ENCODE measurements around the gene LRRC15. TPM values are rescaled to one million over a fixed set of nuclear protein-coding genes. Genes with fewer than 3 reads are reported as not detected.
A peak's percentile ranks its signal among the peaks of the same experiment; 100 is the strongest.

Gene LRRC15
- not detected for total RNA-seq
- not detected for total RNA-seq (2013)
- 0 to 0.13 (median 0) reads per million in 29 experiments for total RNA-seq

DNA sequence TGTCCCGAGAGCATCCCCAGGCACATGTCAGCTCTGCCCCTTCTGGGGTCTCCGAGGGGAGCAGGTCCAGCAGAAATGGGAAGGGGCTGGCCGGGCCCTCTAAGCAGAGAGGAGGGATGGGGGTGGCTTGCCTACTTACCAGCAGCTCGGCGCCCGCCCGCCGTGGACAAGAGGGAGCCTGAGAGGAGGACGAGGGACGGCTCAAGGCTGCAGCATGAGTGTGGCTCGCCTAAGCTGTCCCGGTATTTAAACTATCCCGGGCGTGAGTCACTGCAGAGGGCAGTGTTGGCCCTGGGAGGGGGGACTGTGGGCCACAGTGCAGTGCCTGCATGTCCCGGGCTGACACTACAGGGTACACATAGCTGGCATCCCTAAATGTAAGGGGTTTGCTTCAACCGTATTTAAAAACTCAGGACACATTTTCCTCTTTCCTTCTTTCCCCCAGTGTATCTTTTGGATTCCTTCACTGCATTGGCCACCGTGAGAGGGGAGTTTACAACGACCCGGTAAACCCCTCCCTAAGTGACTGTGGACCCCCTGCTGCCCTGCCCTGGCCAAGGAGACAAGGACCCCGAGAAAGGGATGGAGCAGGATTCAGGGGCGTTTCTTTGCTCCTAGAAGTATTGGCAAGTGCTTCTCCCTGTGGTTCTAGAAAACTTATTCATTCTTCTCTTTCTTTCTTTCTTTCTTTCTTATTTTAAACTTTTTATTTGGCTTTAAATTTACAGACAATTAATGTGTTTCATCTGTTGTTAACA, at the start of gene LRRC15:
TSS of gene LRRC15 (minus strand) at position 222 of the 758 bp plus-strand sequence. CDS start 8,700 bp downstream, outside the sequence.
- Mint-ChIP-seq H3K27me3 (peaks cover 30 to 44% of the 10 kb centered on the region in 2 donors), H3K4me3 (no peak within 1 kb of the TSS), H3K27ac (no peak within 1 kb of the TSS), H3K36me3 (no peaks in the 10 kb centered on the region), H3K9me3 (no peaks in the 10 kb centered on the region), H3K4me1 (peaks cover 0 to 4% (median 2%) of the 10 kb centered on the region in 3 donors)
- Histone ChIP-seq H3K4me3 (ENCODE audit: control insufficient read depth in 1 of 2, extremely low read depth in 1 of 2, low read length in 1 of 2) (no peak within 1 kb of the TSS), H3K27ac (ENCODE audit: low read length) (no peak within 1 kb of the TSS), H3K27me3 (replicated peaks in 1 of 2; ENCODE audit: control insufficient read depth in 2 of 2, extremely low read depth in 1 of 2, insufficient read depth in 2 of 2, low read length in 1 of 2) (peaks cover 2 to 65% of the 10 kb centered on the region in 2 experiments), H3K4me1 (ENCODE audit: control insufficient read depth in 1 of 2, extremely low read depth in 1 of 2, insufficient read depth in 2 of 2, low read length in 2 of 2) (no peaks in the 10 kb centered on the region), H3K36me3 (ENCODE audit: control insufficient read depth in 2 of 2, extremely low read depth in 1 of 2, insufficient read depth in 1 of 2, low read length in 1 of 2) (no peaks in the 10 kb centered on the region), H3K9me3 (no peaks in the 10 kb centered on the region)
- POLR2A ChIA-PET: no interaction called here
- WGBS (ENCODE audit: insufficient coverage): 20% methylated on average over 16 of the region's 21 CpGs
- DNase-seq (no peak), ATAC-seq (replicated peaks in 1 of 4) (peak in 2 of 4 experiments; percentile 40 to 42)
- CTCF ChIA-PET: no interaction called here

DNA sequence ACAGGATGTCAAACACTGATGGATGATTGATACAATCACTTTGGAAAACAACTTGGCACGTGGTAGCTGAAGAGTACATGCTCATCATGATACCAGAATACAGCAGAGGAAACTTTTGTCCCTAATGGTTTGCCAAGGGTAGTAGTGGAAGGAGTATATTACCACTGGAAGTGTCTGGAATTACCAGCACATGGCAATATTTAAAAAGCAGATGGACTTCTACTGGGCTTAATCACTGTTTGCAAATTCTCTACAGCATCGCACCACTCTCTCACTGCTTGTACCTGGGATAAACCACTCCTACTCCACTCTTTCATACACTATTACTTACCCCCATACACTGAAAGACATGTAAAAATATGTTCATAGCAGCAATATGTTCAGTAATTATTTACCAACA, 49.1 kb upstream of the LRRC15 start:
- H3K4me3 ChIP-seq (ENCODE audit: control insufficient read depth in 1 of 2, extremely low read depth in 1 of 2, low read length in 1 of 2): no peak overlapping the region
- H3K9me3 ChIP-seq: no peaks in the 10 kb centered on the region
- ChIA-PET CTCF (no interaction called here), POLR2A (no interaction called here)
- Mint-ChIP-seq H3K36me3 (peaks cover 37% of the 10 kb centered on the region), H3K27me3 (no peaks in the 10 kb centered on the region), H3K27ac (no peak overlapping the region), H3K9me3 (no peaks in the 10 kb centered on the region), H3K4me3 (no peak overlapping the region), H3K4me1 (no peaks in the 10 kb centered on the region)
- no peaks in the 10 kb centered on the region for H3K27me3 ChIP-seq (replicated peaks in 1 of 2; ENCODE audit: control insufficient read depth in 2 of 2, extremely low read depth in 1 of 2, insufficient read depth in 2 of 2, low read length in 1 of 2)
- no peaks in the 10 kb centered on the region for H3K4me1 ChIP-seq (ENCODE audit: control insufficient read depth in 1 of 2, extremely low read depth in 1 of 2, insufficient read depth in 2 of 2, low read length in 2 of 2)
- 100% methylated on average over 1 of the region's 2 CpGs for WGBS (ENCODE audit: insufficient coverage)
- no peak for ATAC-seq (replicated peaks in 1 of 4)
- DNase-seq: no peak
- H3K36me3 ChIP-seq (ENCODE audit: control insufficient read depth in 2 of 2, extremely low read depth in 1 of 2, insufficient read depth in 1 of 2, low read length in 1 of 2): peaks cover 0 to 5% of the 10 kb centered on the region in 2 donors
- H3K27ac ChIP-seq (ENCODE audit: low read length): no peak overlapping the region

DNA sequence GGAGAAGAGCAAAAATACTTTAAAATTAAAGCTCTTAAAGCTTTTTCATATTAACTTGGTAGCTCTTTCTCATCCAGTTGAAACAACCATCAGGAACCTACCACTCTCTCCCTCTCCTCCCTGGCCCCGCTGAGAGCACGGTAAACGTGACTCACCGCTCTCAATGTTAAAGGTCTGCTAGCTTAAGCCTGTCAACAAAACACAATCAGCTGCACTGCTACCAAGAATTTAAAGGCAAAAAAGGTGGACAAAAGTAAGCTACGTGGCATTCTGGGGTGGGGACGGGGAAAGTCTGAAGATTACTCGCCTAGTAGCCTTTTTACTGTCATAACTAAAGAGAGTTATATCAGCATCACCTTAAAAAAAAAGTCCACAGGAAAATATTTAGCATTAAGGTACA, 37.9 kb upstream of the LRRC15 start:
- Histone ChIP-seq H3K4me3 (ENCODE audit: control insufficient read depth in 1 of 2, extremely low read depth in 1 of 2, low read length in 1 of 2) (no peak overlapping the region), H3K9me3 (no peaks in the 10 kb centered on the region), H3K36me3 (ENCODE audit: control insufficient read depth in 2 of 2, extremely low read depth in 1 of 2, insufficient read depth in 1 of 2, low read length in 1 of 2) (peaks cover 0 to 6% of the 10 kb centered on the region in 2 donors), H3K4me1 (ENCODE audit: control insufficient read depth in 1 of 2, extremely low read depth in 1 of 2, insufficient read depth in 2 of 2, low read length in 2 of 2) (no peaks in the 10 kb centered on the region), H3K27ac (ENCODE audit: low read length) (no peak overlapping the region), H3K27me3 (replicated peaks in 1 of 2; ENCODE audit: control insufficient read depth in 2 of 2, extremely low read depth in 1 of 2, insufficient read depth in 2 of 2, low read length in 1 of 2) (no peaks in the 10 kb centered on the region)
- ATAC-seq (replicated peaks in 1 of 4): no peak
- H3K27ac Mint-ChIP-seq: no peak overlapping the region
- no peaks in the 10 kb centered on the region for H3K27me3 Mint-ChIP-seq
- H3K4me3 Mint-ChIP-seq: no peak overlapping the region
- DNase-seq: no peak
- 100% methylated on average over 1 of the region's 7 CpGs for WGBS (ENCODE audit: insufficient coverage)
- CTCF ChIA-PET: interaction anchor here (0.5 to 2.6 kb wide), 7 partner anchors 10 to 69 kb away, joined by 3 to 11 read pairs (median 4); no protein-coding TSS in a partner anchor
- H3K36me3 Mint-ChIP-seq: peaks cover 13% of the 10 kb centered on the region
- H3K9me3 Mint-ChIP-seq: no peaks in the 10 kb centered on the region
- peaks cover 0 to 8% (median 4%) of the 10 kb centered on the region in 3 donors for H3K4me1 Mint-ChIP-seq
- POLR2A ChIA-PET: interaction anchor here in 1 of 2 donors (0.8 kb wide), 1 partner anchor 12 kb away, joined by 3 read pairs; no protein-coding TSS in a partner anchor

DNA sequence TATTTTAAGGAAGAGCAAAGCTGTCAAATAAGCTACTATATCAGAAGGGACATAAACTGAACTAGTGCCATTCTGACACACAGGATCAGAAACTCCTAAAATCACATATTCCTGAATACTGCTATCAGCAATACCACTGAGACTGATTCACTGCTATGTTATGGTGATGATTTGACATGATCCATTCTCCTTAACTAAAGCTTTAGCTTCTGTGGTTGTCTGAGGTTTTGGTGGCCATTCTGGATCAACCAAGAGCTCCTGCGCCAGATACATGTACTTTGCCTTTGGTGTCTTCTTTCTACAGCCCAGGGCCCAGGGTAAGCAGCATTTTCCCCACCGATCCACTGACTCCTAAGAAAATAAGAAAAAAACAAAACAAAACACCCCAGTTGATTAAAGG, 36.2 kb upstream of the LRRC15 start:
- Histone ChIP-seq H3K36me3 (ENCODE audit: control insufficient read depth in 2 of 2, extremely low read depth in 1 of 2, insufficient read depth in 1 of 2, low read length in 1 of 2) (peaks cover 0 to 2% of the 10 kb centered on the region in 2 donors), H3K4me3 (ENCODE audit: control insufficient read depth in 1 of 2, extremely low read depth in 1 of 2, low read length in 1 of 2) (no peak overlapping the region), H3K4me1 (ENCODE audit: control insufficient read depth in 1 of 2, extremely low read depth in 1 of 2, insufficient read depth in 2 of 2, low read length in 2 of 2) (peaks cover 0 to 3% of the 10 kb centered on the region in 2 experiments), H3K27me3 (replicated peaks in 1 of 2; ENCODE audit: control insufficient read depth in 2 of 2, extremely low read depth in 1 of 2, insufficient read depth in 2 of 2, low read length in 1 of 2) (no peaks in the 10 kb centered on the region), H3K9me3 (no peaks in the 10 kb centered on the region), H3K27ac (ENCODE audit: low read length) (no peak overlapping the region)
- Mint-ChIP-seq H3K4me3 (no peak overlapping the region), H3K27ac (no peak overlapping the region), H3K4me1 (peaks cover 0 to 5% (median 4%) of the 10 kb centered on the region in 3 donors), H3K27me3 (no peaks in the 10 kb centered on the region), H3K9me3 (no peaks in the 10 kb centered on the region), H3K36me3 (peaks cover 9% of the 10 kb centered on the region)
- no CpG with 5 or more reads among the region's 2 CpGs for WGBS (ENCODE audit: insufficient coverage)
- ChIA-PET POLR2A (interaction anchor here in 1 of 2 donors (0.6 kb wide), 2 partner anchors 29 to 67 kb away, joined by 3 read pairs; no protein-coding TSS in a partner anchor), CTCF (interaction anchor here (0.6 to 2.6 kb wide), 7 partner anchors 24 to 171 kb away, joined by 3 to 11 read pairs (median 4); no protein-coding TSS in a partner anchor)
- DNase-seq (no peak), ATAC-seq (replicated peaks in 1 of 4) (no peak)

DNA sequence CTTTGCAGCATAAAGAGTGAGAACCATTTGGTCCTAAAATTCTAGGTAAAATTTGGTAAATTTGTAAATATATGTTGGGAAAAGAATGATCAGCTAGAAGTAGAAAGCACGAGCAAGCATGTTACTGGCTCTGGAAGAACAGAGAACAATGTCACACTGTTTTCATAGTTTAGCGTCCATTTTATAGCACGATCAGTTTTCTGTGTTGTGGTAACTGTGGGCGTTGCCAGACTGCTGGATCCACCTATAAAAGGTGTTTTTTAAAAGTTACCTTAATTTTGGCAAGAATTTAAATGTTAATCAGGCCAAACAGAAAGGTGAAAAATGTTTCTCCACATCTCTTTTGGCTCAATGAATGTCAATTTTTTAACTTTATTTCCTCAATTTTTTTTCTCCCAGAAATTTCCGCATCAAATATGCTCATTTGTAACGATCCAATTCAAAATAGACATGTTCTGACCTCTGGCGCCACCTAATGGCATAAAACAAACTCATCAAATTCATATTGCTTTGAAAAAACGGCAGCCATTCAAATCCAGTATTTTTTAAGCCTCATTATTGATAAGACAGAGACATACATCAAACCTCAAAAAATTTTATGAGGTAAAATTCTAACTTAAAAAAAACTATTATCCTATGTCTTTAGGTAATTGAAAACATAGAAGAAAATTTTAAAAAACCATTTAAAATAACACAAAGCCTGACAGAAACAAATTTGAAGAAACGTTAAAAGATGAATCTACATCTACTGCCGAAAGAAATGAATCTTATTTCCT, 35.0 kb upstream of the LRRC15 start:
- H3K4me3 ChIP-seq (ENCODE audit: control insufficient read depth in 1 of 2, extremely low read depth in 1 of 2, low read length in 1 of 2): no peak overlapping the region
- H3K9me3 Mint-ChIP-seq: no peaks in the 10 kb centered on the region
- H3K36me3 Mint-ChIP-seq: peaks cover 9% of the 10 kb centered on the region
- H3K27ac ChIP-seq (ENCODE audit: low read length): no peak overlapping the region
- DNase-seq: peak in 25 of 35 experiments; percentile 8 to 81 (median 26)
- peaks cover 0 to 5% of the 10 kb centered on the region in 2 experiments for H3K27me3 ChIP-seq (replicated peaks in 1 of 2; ENCODE audit: control insufficient read depth in 2 of 2, extremely low read depth in 1 of 2, insufficient read depth in 2 of 2, low read length in 1 of 2)
- no peaks in the 10 kb centered on the region for H3K27me3 Mint-ChIP-seq
- peak in 3 of 4 experiments; percentile 41 to 76 (median 71) for ATAC-seq (replicated peaks in 1 of 4)
- H3K4me1 ChIP-seq (ENCODE audit: control insufficient read depth in 1 of 2, extremely low read depth in 1 of 2, insufficient read depth in 2 of 2, low read length in 2 of 2): peaks cover 3 to 10% of the 10 kb centered on the region in 2 experiments
- ChIA-PET POLR2A (interaction anchor here in 1 of 2 donors (0.7 kb wide), 1 partner anchor 1137 kb away, joined by 4 read pairs; no protein-coding TSS in a partner anchor), CTCF (interaction anchor here (0.6 to 1.2 kb wide), 6 partner anchors 13 to 136 kb away, joined by 3 to 4 read pairs (median 4); no protein-coding TSS in a partner anchor)
- peaks cover 8 to 11% (median 10%) of the 10 kb centered on the region in 3 donors for H3K4me1 Mint-ChIP-seq
- H3K4me3 Mint-ChIP-seq: no peak overlapping the region
- no peak overlapping the region for H3K27ac Mint-ChIP-seq
- WGBS (ENCODE audit: insufficient coverage): 53% methylated on average over 6 of the region's 10 CpGs
- no peaks in the 10 kb centered on the region for H3K9me3 ChIP-seq
- no peaks in the 10 kb centered on the region for H3K36me3 ChIP-seq (ENCODE audit: control insufficient read depth in 2 of 2, extremely low read depth in 1 of 2, insufficient read depth in 1 of 2, low read length in 1 of 2)

DNA sequence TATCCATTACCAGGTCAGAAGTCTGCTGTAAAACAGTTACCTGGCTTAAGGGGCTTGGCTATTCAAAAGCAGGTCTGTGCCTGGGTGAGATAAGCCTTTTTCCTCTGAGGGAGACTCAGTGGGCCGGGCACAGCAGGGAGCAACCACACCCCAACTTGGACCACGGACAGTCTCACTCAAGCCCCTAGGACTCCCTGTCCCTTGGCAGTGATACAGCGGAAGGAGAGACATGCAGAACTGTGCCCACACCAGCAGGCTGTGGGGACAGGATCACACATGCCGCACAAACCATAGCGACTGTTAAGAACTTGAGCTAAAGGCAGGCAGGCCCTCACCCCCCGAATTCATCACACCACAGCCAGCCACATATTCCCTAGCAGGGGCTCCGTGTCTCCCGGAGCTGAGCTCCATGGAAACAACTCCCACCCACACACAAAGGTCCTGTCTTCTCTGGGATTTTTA, 32.4 kb upstream of the LRRC15 start:
- Mint-ChIP-seq H3K4me1 (peaks cover 32 to 38% (median 33%) of the 10 kb centered on the region in 3 donors), H3K9me3 (no peaks in the 10 kb centered on the region), H3K36me3 (peaks cover 6% of the 10 kb centered on the region), H3K27me3 (peaks cover 0 to 10% of the 10 kb centered on the region in 2 donors), H3K4me3 (no peak overlapping the region), H3K27ac (no peak overlapping the region)
- WGBS (ENCODE audit: insufficient coverage): 91% methylated on average over 6 of the region's 8 CpGs
- no peaks in the 10 kb centered on the region for H3K36me3 ChIP-seq (ENCODE audit: control insufficient read depth in 2 of 2, extremely low read depth in 1 of 2, insufficient read depth in 1 of 2, low read length in 1 of 2)
- no peak overlapping the region for H3K4me3 ChIP-seq (ENCODE audit: control insufficient read depth in 1 of 2, extremely low read depth in 1 of 2, low read length in 1 of 2)
- peaks cover 9 to 27% of the 10 kb centered on the region in 2 experiments for H3K4me1 ChIP-seq (ENCODE audit: control insufficient read depth in 1 of 2, extremely low read depth in 1 of 2, insufficient read depth in 2 of 2, low read length in 2 of 2)
- no peak overlapping the region for H3K27ac ChIP-seq (ENCODE audit: low read length)
- H3K9me3 ChIP-seq: no peaks in the 10 kb centered on the region
- ATAC-seq (replicated peaks in 1 of 4) (no peak), DNase-seq (no peak)
- POLR2A ChIA-PET: interaction anchor here in 1 of 2 donors (0.6 kb wide), 1 partner anchor 10 kb away, joined by 4 read pairs; no protein-coding TSS in a partner anchor
- CTCF ChIA-PET: interaction anchor here in 1 of 2 donors (1.4 kb wide), 1 partner anchor 58 kb away, joined by 3 read pairs; no protein-coding TSS in a partner anchor
- H3K27me3 ChIP-seq (replicated peaks in 1 of 2; ENCODE audit: control insufficient read depth in 2 of 2, extremely low read depth in 1 of 2, insufficient read depth in 2 of 2, low read length in 1 of 2): peaks cover 0 to 16% of the 10 kb centered on the region in 2 experiments
